ENCODE measurements around the gene LMAN1.

The LMAN1 gene

GRCh38 chr18:59386909-59387686 is 28.0 kb upstream of the LMAN1 start:
- 44% methylated on average over 6 of the region's 8 CpGs for WGBS
- Histone ChIP-seq H2BK120ac (ENCODE audit: low read depth, low read length) (no peak overlapping the region), H3K9ac (ENCODE audit: low read length) (no peak overlapping the region)

GRCh38 chr18:59385191-59385590 is 26.1 kb upstream of the LMAN1 start:
- H2AK5ac ChIP-seq (ENCODE audit: low read length, severe bottlenecking), result no peak overlapping the region
- no peaks in the 10 kb centered on the region for H3K9me3 ChIP-seq (ENCODE audit: control insufficient read depth, low read length)
- no peak overlapping the region for H3K23ac ChIP-seq (ENCODE audit: low read length in 2 of 2)
- 87% methylated on average over 4 of the region's 4 CpGs for WGBS
- H3K36me3 ChIP-seq (ENCODE audit: control insufficient read depth in 1 of 2, insufficient read depth in 2 of 2, low read depth in 1 of 2, low read length in 2 of 2), result no peaks in the 10 kb centered on the region
- no peak overlapping the region for H4K91ac ChIP-seq (ENCODE audit: low read length)
- no peak overlapping the region for H2BK15ac ChIP-seq (ENCODE audit: low read depth, poor library complexity, severe bottlenecking)
- no peak overlapping the region for H2AFZ ChIP-seq (ENCODE audit: low read depth, low read length)
- no peak overlapping the region for H3K4me2 ChIP-seq (ENCODE audit: low read length, poor library complexity, severe bottlenecking)
- H3K4me3 ChIP-seq (ENCODE audit: insufficient read depth in 1 of 2, low read depth in 1 of 2, low read length in 2 of 2), result no peak overlapping the region
- H3K27me3 ChIP-seq (ENCODE audit: control insufficient read depth in 1 of 2, insufficient read depth in 1 of 2, low read length in 2 of 2), result peaks cover 0 to 11% of the 10 kb centered on the region in 2 experiments
- H2BK12ac ChIP-seq (ENCODE audit: low read length in 2 of 2), result no peak overlapping the region
- H3K9ac ChIP-seq (ENCODE audit: low read length), result no peak overlapping the region
- no peaks in the 10 kb centered on the region for H3K79me1 ChIP-seq (replicated peaks; ENCODE audit: low read length, poor library complexity, severe bottlenecking)
- no peak overlapping the region for H2BK120ac ChIP-seq (ENCODE audit: low read depth, low read length)
- no peak overlapping the region for H3K27ac ChIP-seq (ENCODE audit: low read length, poor library complexity, severe bottlenecking)
- H3K18ac ChIP-seq (ENCODE audit: low read depth in 1 of 2, low read length in 2 of 2), result no peak overlapping the region
- H4K8ac ChIP-seq (ENCODE audit: low read length), result no peak overlapping the region
- DNase-seq, result no peak
- no peak overlapping the region for H3K4ac ChIP-seq (ENCODE audit: low read depth in 1 of 2, low read length in 2 of 2)
- H3K14ac ChIP-seq (ENCODE audit: low read length in 2 of 2), result no peak overlapping the region
- no peaks in the 10 kb centered on the region for H3K4me1 ChIP-seq (ENCODE audit: control insufficient read depth, insufficient read depth, low read depth, low read length)
- H2BK5ac ChIP-seq (ENCODE audit: low read depth, low read length, poor library complexity, severe bottlenecking), result no peak overlapping the region

More at GRCh38 chr18:59386909-59387686, 28.0 kb upstream of the LMAN1 start:
- Histone ChIP-seq H3K23ac (ENCODE audit: low read length in 2 of 2) (no peak overlapping the region), H3K79me1 (replicated peaks; ENCODE audit: low read length, poor library complexity, severe bottlenecking) (no peaks in the 10 kb centered on the region), H2BK12ac (ENCODE audit: low read length in 2 of 2) (no peak overlapping the region), H3K27me3 (ENCODE audit: control insufficient read depth in 1 of 2, insufficient read depth in 1 of 2, low read length in 2 of 2) (peaks cover 0 to 6% of the 10 kb centered on the region in 2 experiments), H2AFZ (ENCODE audit: low read depth, low read length) (no peak overlapping the region), H3K14ac (ENCODE audit: low read length in 2 of 2) (no peak overlapping the region), H2BK5ac (ENCODE audit: low read depth, low read length, poor library complexity, severe bottlenecking) (no peak overlapping the region), H2AK5ac (ENCODE audit: low read length, severe bottlenecking) (no peak overlapping the region), H3K4me2 (ENCODE audit: low read length, poor library complexity, severe bottlenecking) (no peak overlapping the region), H2BK15ac (ENCODE audit: low read depth, poor library complexity, severe bottlenecking) (no peak overlapping the region), H3K4me1 (ENCODE audit: control insufficient read depth, insufficient read depth, low read depth, low read length) (no peaks in the 10 kb centered on the region), H3K4ac (ENCODE audit: low read depth in 1 of 2, low read length in 2 of 2) (no peak overlapping the region), H3K36me3 (ENCODE audit: control insufficient read depth in 1 of 2, insufficient read depth in 2 of 2, low read depth in 1 of 2, low read length in 2 of 2) (no peaks in the 10 kb centered on the region), H4K8ac (ENCODE audit: low read length) (no peak overlapping the region), H3K18ac (ENCODE audit: low read depth in 1 of 2, low read length in 2 of 2) (no peak overlapping the region), H3K27ac (ENCODE audit: low read length, poor library complexity, severe bottlenecking) (no peak overlapping the region), H3K9me3 (ENCODE audit: control insufficient read depth, low read length) (no peaks in the 10 kb centered on the region), H3K4me3 (ENCODE audit: insufficient read depth in 1 of 2, low read depth in 1 of 2, low read length in 2 of 2) (no peak overlapping the region), H4K91ac (ENCODE audit: low read length) (no peak overlapping the region)
- DNase-seq, result no peak

- Histone ChIP-seq H3K9ac (ENCODE audit: low read length) (no peak overlapping the region), H2AK5ac (ENCODE audit: low read length, severe bottlenecking) (no peak overlapping the region), H3K4ac (ENCODE audit: low read depth in 1 of 2, low read length in 2 of 2) (no peak overlapping the region), H2BK12ac (ENCODE audit: low read length in 2 of 2) (no peak overlapping the region), H2BK5ac (ENCODE audit: low read depth, low read length, poor library complexity, severe bottlenecking) (no peak overlapping the region), H3K14ac (ENCODE audit: low read length in 2 of 2) (no peak overlapping the region), H3K4me2 (ENCODE audit: low read length, poor library complexity, severe bottlenecking) (no peak overlapping the region), H3K79me1 (replicated peaks; ENCODE audit: low read length, poor library complexity, severe bottlenecking) (no peaks in the 10 kb centered on the region), H4K8ac (ENCODE audit: low read length) (no peak overlapping the region), H2BK15ac (ENCODE audit: low read depth, poor library complexity, severe bottlenecking) (no peak overlapping the region), H4K91ac (ENCODE audit: low read length) (no peak overlapping the region), H3K9me3 (ENCODE audit: control insufficient read depth, low read length) (no peaks in the 10 kb centered on the region), H2AFZ (ENCODE audit: low read depth, low read length) (no peak overlapping the region), H2BK120ac (ENCODE audit: low read depth, low read length) (no peak overlapping the region), H3K18ac (ENCODE audit: low read depth in 1 of 2, low read length in 2 of 2) (no peak overlapping the region), H3K4me3 (ENCODE audit: insufficient read depth in 1 of 2, low read depth in 1 of 2, low read length in 2 of 2) (no peak overlapping the region), H3K23ac (ENCODE audit: low read length in 2 of 2) (no peak overlapping the region), H3K27me3 (ENCODE audit: control insufficient read depth in 1 of 2, insufficient read depth in 1 of 2, low read length in 2 of 2) (peaks cover 0 to 20% of the 10 kb centered on the region in 2 experiments), H3K36me3 (ENCODE audit: control insufficient read depth in 1 of 2, insufficient read depth in 2 of 2, low read depth in 1 of 2, low read length in 2 of 2) (no peaks in the 10 kb centered on the region), H3K4me1 (ENCODE audit: control insufficient read depth, insufficient read depth, low read depth, low read length) (no peaks in the 10 kb centered on the region), H3K27ac (ENCODE audit: low read length, poor library complexity, severe bottlenecking) (no peak overlapping the region)
- WGBS, result 62% methylated on average over 6 of the region's 6 CpGs
- DNase-seq, result no peak
These were observed 24.8 kb upstream of the LMAN1 start for GRCh38 chr18:59383851-59384250.

- Histone ChIP-seq H3K36me3 (ENCODE audit: control insufficient read depth in 1 of 2, insufficient read depth in 2 of 2, low read depth in 1 of 2, low read length in 2 of 2) (no peaks in the 10 kb centered on the region), H2BK120ac (ENCODE audit: low read depth, low read length) (no peak overlapping the region), H3K4me2 (ENCODE audit: low read length, poor library complexity, severe bottlenecking) (no peak overlapping the region), H3K27ac (ENCODE audit: low read length, poor library complexity, severe bottlenecking) (no peak overlapping the region), H2AK5ac (ENCODE audit: low read length, severe bottlenecking) (no peak overlapping the region), H3K9ac (ENCODE audit: low read length) (no peak overlapping the region), H3K4ac (ENCODE audit: low read depth in 1 of 2, low read length in 2 of 2) (no peak overlapping the region), H3K79me1 (replicated peaks; ENCODE audit: low read length, poor library complexity, severe bottlenecking) (no peaks in the 10 kb centered on the region), H2BK15ac (ENCODE audit: low read depth, poor library complexity, severe bottlenecking) (no peak overlapping the region), H3K23ac (ENCODE audit: low read length in 2 of 2) (no peak overlapping the region), H2AFZ (ENCODE audit: low read depth, low read length) (no peak overlapping the region), H4K8ac (ENCODE audit: low read length) (no peak overlapping the region), H3K14ac (ENCODE audit: low read length in 2 of 2) (no peak overlapping the region), H3K4me3 (ENCODE audit: insufficient read depth in 1 of 2, low read depth in 1 of 2, low read length in 2 of 2) (no peak overlapping the region), H2BK5ac (ENCODE audit: low read depth, low read length, poor library complexity, severe bottlenecking) (no peak overlapping the region), H3K4me1 (ENCODE audit: control insufficient read depth, insufficient read depth, low read depth, low read length) (no peaks in the 10 kb centered on the region), H2BK12ac (ENCODE audit: low read length in 2 of 2) (no peak overlapping the region), H3K9me3 (ENCODE audit: control insufficient read depth, low read length) (no peaks in the 10 kb centered on the region), H4K91ac (ENCODE audit: low read length) (no peak overlapping the region), H3K27me3 (ENCODE audit: control insufficient read depth in 1 of 2, insufficient read depth in 1 of 2, low read length in 2 of 2) (peaks cover 0 to 29% of the 10 kb centered on the region in 2 experiments), H3K18ac (ENCODE audit: low read depth in 1 of 2, low read length in 2 of 2) (no peak overlapping the region)
- 73% methylated on average over 4 of the region's 7 CpGs for WGBS
- no peak for DNase-seq
These were observed 23.3 kb upstream of the LMAN1 start for GRCh38 chr18:59382383-59382782.
